HCT116 (cell line): ENCODE data around the gene RFTN1. TPM values are rescaled to one million over a fixed set of nuclear protein-coding genes. Genes with fewer than 3 reads are reported as not detected.

Experiments used
- ATAC-seq: fragments of 200-7000 bp; cut with Tn5 transposase; 2 replicates; pipeline ENCODE4 v1.9.1; 2020; ENCODE audit warnings: mild to moderate bottlenecking, moderate library complexity
- BruUV-seq: library from RNA; stranded (reverse); fragments of 400-500 nt; replicated peaks from 2 replicates; lab custom pipeline; 2021; lab: Mats Ljungman, UMichigan
- CTCF ChIA-PET: fragments of 300-600 bp; sonication (Branson Sonifier 250); formaldehyde crosslinking; loops from one replicate; lab custom pipeline; 2021; ENCODE audit warnings: antibody characterized with exemption; lab: Charles Lee
- POLR2A ChIA-PET: fragments of 300-600, 350-600 bp; sonication (Branson Sonifier 250); formaldehyde crosslinking; loops from one replicate; lab custom pipeline; 2021; ENCODE audit warnings: antibody characterized with exemption; lab: Charles Lee
- RAD21 ChIA-PET, 2 experiments: fragments of 300-600 bp; sonication (Branson Sonifier 250); formaldehyde crosslinking; loops; one replicate each; lab custom pipeline; 2023; ENCODE audit warnings: low total read pairs in 2 of 2; ENCODE audit not compliant: uncharacterized antibody in 2 of 2, unreplicated experiment in 2 of 2, low non-redundant PET in 1 of 2; lab: Charles Lee
- DNase-seq: peaks from one replicate; pipeline ENCODE4 v3.0.0-alpha.2; 2010; ENCODE audit warnings: low read depth, low spot score
- H2AFZ ChIP-seq: fragments of 200-600 bp; shearing (Covaris generic), sonication (generic); 2 replicates; pipeline ENCODE4 v1.6.1; 2017; ENCODE audit warnings: low read depth, mixed run types, mixed read lengths, antibody characterized with exemption, low read length; ENCODE audit not compliant: poor library complexity, severe bottlenecking
- H3K27ac ChIP-seq: 2 replicates; pipeline ENCODE4 v1.5.1; 2012; ENCODE audit warnings: low read depth, low read length
- H3K27me3 ChIP-seq: fragments of 200-600 bp; sonication (generic); 2 replicates; pipeline ENCODE4 v1.6.1; 2016; ENCODE audit warnings: mixed run types, low read length, mixed read lengths; ENCODE audit not compliant: insufficient read depth
- H3K36me3 ChIP-seq, 2 experiments: fragments of 200-500 bp in 1 of 2; fragments of 200-600 bp in 1 of 2; sonication (Bioruptor generic) in 1 of 2; sonication (generic) in 1 of 2; 2 replicates each; pipeline versions ENCODE4 v1.5.1 to v1.6.1; 2014 to 2016; ENCODE audit warnings: low read length in 2 of 2, inconsistent platforms in 1 of 2, mixed read lengths in 1 of 2, mixed run types in 1 of 2; ENCODE audit not compliant: insufficient read depth in 2 of 2, control insufficient read depth in 1 of 2
- H3K4me1 ChIP-seq, 2 experiments: fragments of 200-600 bp in 1 of 2; sonication (generic) in 1 of 2; 2 replicates each; pipeline versions ENCODE4 v1.5.1 to v1.6.1; 2012 to 2017; ENCODE audit warnings: low read length in 2 of 2, inconsistent platforms in 1 of 2, mild to moderate bottlenecking in 1 of 2, mixed read lengths in 1 of 2, mixed run types in 1 of 2, moderate library complexity in 1 of 2; ENCODE audit not compliant: insufficient read depth in 2 of 2, control insufficient read depth in 1 of 2
- H3K4me2 ChIP-seq: fragments of 200-600 bp; sonication (generic); 2 replicates; pipeline ENCODE4 v1.6.1; 2017; ENCODE audit warnings: mixed run types, low read length, mixed read lengths
- H3K4me3 ChIP-seq, 2 experiments: fragments of 200-600 bp in 1 of 2; sonication (generic) in 1 of 2; replicated peaks in 1 of 2; 2 replicates each; pipeline ENCODE4 v1.5.1; 2011 to 2016; ENCODE audit warnings: low read length in 2 of 2, control low read depth in 1 of 2, low read depth in 1 of 2, mild to moderate bottlenecking in 1 of 2, mixed read lengths in 1 of 2, mixed run types in 1 of 2
- H3K79me2 ChIP-seq: fragments of 200-600 bp; sonication (generic); 2 replicates; pipeline ENCODE4 v1.6.1; 2017; ENCODE audit warnings: mild to moderate bottlenecking, mixed run types, low read length, moderate library complexity, mixed read lengths; ENCODE audit not compliant: insufficient read depth
- H3K9ac ChIP-seq: fragments of 200-600 bp; sonication (generic); 2 replicates; pipeline ENCODE4 v1.6.1; 2016; ENCODE audit warnings: low read length, mixed read lengths
- H3K9me2 ChIP-seq: fragments of 200-600 bp; sonication (generic), shearing (Covaris generic); 2 replicates; pipeline ENCODE4 v1.6.1; 2017; ENCODE audit warnings: mixed run types, mild to moderate bottlenecking, moderate library complexity; ENCODE audit not compliant: insufficient read depth
- H3K9me3 ChIP-seq, 2 experiments: fragments of 200-500 bp in 1 of 2; fragments of 200-600 bp in 1 of 2; sonication (Bioruptor generic) in 1 of 2; sonication (generic) in 1 of 2; 2 replicates each; pipeline ENCODE4 v1.6.1; 2014 to 2017; ENCODE audit warnings: low read length in 2 of 2, mixed read lengths in 2 of 2, inconsistent platforms in 1 of 2, low read depth in 1 of 2, mild to moderate bottlenecking in 1 of 2, mixed run types in 1 of 2, moderate library complexity in 1 of 2; ENCODE audit not compliant: control insufficient read depth in 1 of 2, insufficient read depth in 1 of 2
- H4K20me1 ChIP-seq: fragments of 200-600 bp; sonication (generic), shearing (Covaris generic); 2 replicates; pipeline ENCODE4 v1.6.1; 2017; ENCODE audit warnings: mixed run types, mild to moderate bottlenecking, moderate library complexity; ENCODE audit not compliant: insufficient read depth
- CEBPB ChIP-seq: IDR thresholded peaks from 2 replicates; pipeline ENCODE4 v1.6.1; 2012; ENCODE audit warnings: low read depth
- EGR1 ChIP-seq: IDR thresholded peaks from 2 replicates; pipeline ENCODE4 v1.6.1; 2012; ENCODE audit warnings: low read depth
- FOSL1 ChIP-seq: IDR thresholded peaks from 2 replicates; pipeline ENCODE4 v1.6.1; 2012; ENCODE audit warnings: low read depth
- JUND ChIP-seq: IDR thresholded peaks from 2 replicates; pipeline ENCODE4 v1.6.1; 2012
- POLR2AphosphoS5 ChIP-seq: IDR thresholded peaks from 2 replicates; pipeline ENCODE4 v1.6.1; 2011; ENCODE audit warnings: mild to moderate bottlenecking, low read depth, low read length, moderate library complexity
- RAD21 ChIP-seq: IDR thresholded peaks from 2 replicates; pipeline ENCODE4 v1.6.1; 2012; ENCODE audit warnings: low read depth, mild to moderate bottlenecking
- REST ChIP-seq: IDR thresholded peaks from 2 replicates; pipeline ENCODE4 v1.6.1; 2012; ENCODE audit warnings: low read depth
- SIN3A ChIP-seq: IDR thresholded peaks from 2 replicates; pipeline ENCODE4 v1.6.1; 2012; ENCODE audit warnings: low read depth
- SP1 ChIP-seq: IDR thresholded peaks from 2 replicates; pipeline ENCODE4 v1.6.1; 2012; ENCODE audit warnings: low read depth
- TCF7L2 ChIP-seq: IDR thresholded peaks from 2 replicates; pipeline ENCODE4 v1.7.0; 2011; ENCODE audit warnings: borderline replicate concordance, inconsistent platforms; ENCODE audit not compliant: insufficient read depth, insufficient read length; ENCODE audit errors: extremely low read depth
- ZFX ChIP-seq: fragments of 450-650 bp; IDR thresholded peaks from 2 replicates; pipeline ENCODE4 v1.6.1; 2017
- ZNF274 ChIP-seq: fragments of 200-500 bp; sonication (Bioruptor generic); IDR thresholded peaks from 2 replicates; pipeline ENCODE4 v1.6.1; 2014; ENCODE audit warnings: mild to moderate bottlenecking, low read depth, low read length, inconsistent platforms
- intact Hi-C: fragments of 100-400 bp; cut with micrococcal nuclease; formaldehyde crosslinking; loops from 2 replicates; pipeline ENCODE4 v1.10.0; 2022
- total RNA-seq: library from RNA; stranded (reverse); gene quantifications from one replicate; pipeline ENCODE4 v1.2.1, GENCODE V29; 2021; ENCODE audit not compliant: unreplicated experiment

The RFTN1 gene
- total RNA-seq, 1 experiment from 2014 or later: 3.9 TPM

GRCh38 chr3:16524196-16524595, 10.7 kb upstream of the RFTN1 start:
- no peaks in the 10 kb centered on the region for H3K9me3 ChIP-seq
- RAD21 ChIA-PET: no interaction called here
- BruUV-seq: no TSS peak

GRCh38 chr3:16523778-16524177, 10.3 kb upstream of the RFTN1 start:
- H3K9me2 ChIP-seq: no peaks in the 10 kb centered on the region; the same call in 1 of the 2 replicates
- ATAC-seq (no peak), DNase-seq (no peak)
- intact Hi-C loops: no loop called here
- RAD21 ChIA-PET: no interaction called here
- CTCF ChIA-PET: no interaction called here
- H3K79me2 ChIP-seq: no peaks in the 10 kb centered on the region
- H3K9me3 ChIP-seq: no peaks in the 10 kb centered on the region
- POLR2A ChIA-PET: no interaction called here
- no peaks in the 10 kb centered on the region for H3K4me1 ChIP-seq
- H3K27me3 ChIP-seq: peaks cover 6% of the 10 kb centered on the region
- no peak overlapping the region for H3K4me2 ChIP-seq
- TF ChIP-seq SIN3A (no peak), RAD21 (no peak), ZNF274 (no peak), EGR1 (no peak), TCF7L2 (no peak), CEBPB (no peak), SP1 (no peak), REST (no peak), ZFX (no peak)
- H3K27ac ChIP-seq: no peak overlapping the region
- H3K36me3 ChIP-seq: no peaks in the 10 kb centered on the region
- H3K9ac ChIP-seq: no peak overlapping the region
- BruUV-seq: no TSS peak
- no peaks in the 10 kb centered on the region for H4K20me1 ChIP-seq
- H3K4me3 ChIP-seq: no peak overlapping the region
- H2AFZ ChIP-seq: no peak overlapping the region

More at GRCh38 chr3:16524196-16524595, 10.7 kb upstream of the RFTN1 start:
- H3K79me2 ChIP-seq: no peaks in the 10 kb centered on the region
- H3K27ac ChIP-seq: no peak overlapping the region
- no peak overlapping the region for H3K4me3 ChIP-seq
- H3K4me2 ChIP-seq: no peak overlapping the region
- intact Hi-C loops: no loop called here
- ChIA-PET CTCF (no interaction called here), POLR2A (no interaction called here)
- no peaks in the 10 kb centered on the region for H3K36me3 ChIP-seq
- DNase-seq (no peak), ATAC-seq (no peak)
- H3K9me2 ChIP-seq: no peaks in the 10 kb centered on the region
- no peaks in the 10 kb centered on the region for H4K20me1 ChIP-seq
- H3K4me1 ChIP-seq: no peaks in the 10 kb centered on the region
- no peak overlapping the region for H2AFZ ChIP-seq
- H3K9ac ChIP-seq: no peak overlapping the region
- H3K27me3 ChIP-seq: peaks cover 2% of the 10 kb centered on the region; the same call in 1 of the 2 replicates
- TF ChIP-seq ZNF274: no peak
- TF ChIP-seq FOSL1: no peak
- TF ChIP-seq POLR2AphosphoS5: no peak
- TF ChIP-seq JUND: no peak
